K562 (cell line): ENCODE results near the gene MRPL32. TPM values are rescaled to one million over a fixed set of nuclear protein-coding genes. Genes with fewer than 3 reads are reported as not detected.
A peak's percentile ranks its signal among the peaks of the same experiment; 100 is the strongest.

Experiments used
- CSDE1 ChIP-seq, 2 experiments: fragments of 450-650 bp; IDR thresholded peaks; 2 replicates each; pipeline ENCODE4 v1.6.1; 2016; ENCODE audit warnings: mild to moderate bottlenecking in 1 of 2
- FOXK1 ChIP-seq: sonication (generic); formaldehyde crosslinking; IDR thresholded peaks from 2 replicates; pipeline ENCODE4 v1.8.0; 2022; ENCODE audit warnings: missing genetic modification reagents, mild to moderate bottlenecking, borderline replicate concordance
- FOXK2 ChIP-seq, 2 experiments: fragments of 450-650 bp; IDR thresholded peaks in 1 of 2; conservative IDR thresholded peaks in 1 of 2; 2 replicates each; pipeline ENCODE4 v1.6.1; 2016; ENCODE audit warnings: low read depth in 2 of 2, mild to moderate bottlenecking in 1 of 2
- FUS ChIP-seq: fragments of 200-400 bp; formaldehyde crosslinking; optimal IDR thresholded peaks from 2 replicates; pipeline ENCODE3; 2017; ENCODE audit warnings: low read depth, low read length
- HIVEP1 ChIP-seq: fragments of 250-450 bp; sonication (Bioruptor Pico); IDR thresholded peaks from 2 replicates; pipeline ENCODE4 v1.4.0; 2020; ENCODE audit warnings: mild to moderate bottlenecking
- HMGN3 ChIP-seq: IDR thresholded peaks from 2 replicates; pipeline ENCODE4 v1.6.1; 2011; ENCODE audit warnings: borderline replicate concordance, low read depth, mild to moderate bottlenecking, mixed read lengths, low read length; ENCODE audit not compliant: insufficient read length; ENCODE audit errors: extremely low read depth
- KAT8 ChIP-seq: fragments of 450-650 bp; IDR thresholded peaks from 2 replicates; pipeline ENCODE4 v1.6.1; 2016; ENCODE audit warnings: low read depth, mild to moderate bottlenecking
- MYC ChIP-seq, 2 experiments: fragments of 250-450 bp in 1 of 2; sonication (Bioruptor Pico) in 1 of 2; IDR thresholded peaks; 2 replicates each; pipeline versions ENCODE4 v1.5.1 to v1.6.1; 2012 to 2021; ENCODE audit warnings: low read depth in 2 of 2, borderline replicate concordance in 1 of 2, improper control_type of control experiment in 1 of 2, low read length in 1 of 2, mild to moderate bottlenecking in 1 of 2, moderate library complexity in 1 of 2
- NR2F6 ChIP-seq: fragments of 450-650 bp; formaldehyde crosslinking; IDR thresholded peaks from 2 replicates; pipeline ENCODE4 v1.4.0; 2020; ENCODE audit warnings: mild to moderate bottlenecking
- NR3C1 ChIP-seq: sonication (generic); formaldehyde crosslinking; IDR thresholded peaks from 2 replicates; pipeline ENCODE4 v1.8.1; 2022; ENCODE audit warnings: missing genetic modification reagents
- PHB ChIP-seq: fragments of 250-450 bp; sonication (Bioruptor Pico); IDR thresholded peaks from 2 replicates; pipeline ENCODE4 v1.5.0; 2021
- PKNOX1 ChIP-seq: fragments of 450-650 bp; IDR thresholded peaks from 2 replicates; pipeline ENCODE4 v1.6.1; 2016
- SREBF2 ChIP-seq: sonication (generic); formaldehyde crosslinking; IDR thresholded peaks from 2 replicates; pipeline ENCODE4 v1.4.0; 2020; ENCODE audit warnings: mild to moderate bottlenecking, missing genetic modification reagents
- STAT5A ChIP-seq: IDR thresholded peaks from 2 replicates; pipeline ENCODE4 v1.6.1; 2012; ENCODE audit warnings: low read length, inconsistent platforms, borderline replicate concordance
- ZBTB17 ChIP-seq: fragments of 450-650 bp; formaldehyde crosslinking; IDR thresholded peaks from 2 replicates; pipeline ENCODE4 v1.4.0; 2020; ENCODE audit warnings: mild to moderate bottlenecking
- ZNF174 ChIP-seq: fragments of 250-450 bp; sonication (Bioruptor Pico); IDR thresholded peaks from 2 replicates; pipeline ENCODE4 v1.4.0; 2020; ENCODE audit warnings: mild to moderate bottlenecking
- ZNF184 ChIP-seq: sonication (generic); formaldehyde crosslinking; IDR thresholded peaks from 2 replicates; pipeline ENCODE4 v1.5.0; 2020; ENCODE audit warnings: missing genetic modification reagents
- ZNF224 ChIP-seq: sonication (generic); formaldehyde crosslinking; IDR thresholded peaks from 2 replicates; pipeline ENCODE4 v1.8.0; 2022; ENCODE audit warnings: mild to moderate bottlenecking, missing genetic modification reagents
- ZNF408 ChIP-seq: fragments of 250-450 bp; sonication (Bioruptor Pico); IDR thresholded peaks from 2 replicates; pipeline ENCODE4 v1.4.0; 2020; ENCODE audit warnings: low read depth, mild to moderate bottlenecking, moderate library complexity
- ZNF785 ChIP-seq: fragments of 250-450 bp; sonication (Bioruptor Pico); IDR thresholded peaks from 2 replicates; pipeline ENCODE4 v1.4.0; 2020; ENCODE audit warnings: mild to moderate bottlenecking
- polyA plus RNA-seq, 8 experiments: library from polyadenylated mRNA; depleted of rRNA in 4 of 8; stranded (reverse) in 5 of 8; unstranded in 3 of 8; fragments of >200 nt; fragmentation: Nextera tagmentation in 2 of 8; fragmentation: Illumina TruSeq in 1 of 8; extraction: Ambion mirVana in 2 of 8; extraction: Trizol in 1 of 8; gene quantifications; 2 replicates each; pipeline versions ENCODE4 v1.2.1 to v1.2.3, GENCODE V29; 2011 to 2014; ENCODE audit warnings: inconsistent platforms in 1 of 8, missing spikeins in 1 of 8
- total RNA-seq, 7 experiments: library from RNA; depleted of rRNA in 6 of 7; stranded (reverse); fragments of >200 nt in 6 of 7; fragmentation: Illumina TruSeq in 2 of 7; extraction: Trizol in 2 of 7; gene quantifications; 2 replicates each; pipeline versions ENCODE4 v1.2.1 to v1.2.3, GENCODE V29; 2011 to 2021; ENCODE audit warnings: low replicate concordance in 1 of 7
- TF ChIP-seq, protein P1 (sequence below): fragments of 450-650 bp; formaldehyde crosslinking; IDR thresholded peaks from 2 replicates; pipeline ENCODE4 v1.4.0; 2022; ENCODE audit warnings: missing genetic modification characterization
- TF ChIP-seq, protein P2 (sequence below): fragments of 250-450 bp; sonication (Bioruptor Pico); IDR thresholded peaks from 2 replicates; pipeline ENCODE4 v1.8.0; 2021; ENCODE audit warnings: moderate library complexity, mild to moderate bottlenecking, inconsistent platforms

The MRPL32 gene
- total and polyA plus RNA-seq, 9 of the 15 experiments (the other 6 are each of a cell fraction or from before 2014, with no cell fraction given) = 75.5 to 351 (median 138) TPM

DNA sequence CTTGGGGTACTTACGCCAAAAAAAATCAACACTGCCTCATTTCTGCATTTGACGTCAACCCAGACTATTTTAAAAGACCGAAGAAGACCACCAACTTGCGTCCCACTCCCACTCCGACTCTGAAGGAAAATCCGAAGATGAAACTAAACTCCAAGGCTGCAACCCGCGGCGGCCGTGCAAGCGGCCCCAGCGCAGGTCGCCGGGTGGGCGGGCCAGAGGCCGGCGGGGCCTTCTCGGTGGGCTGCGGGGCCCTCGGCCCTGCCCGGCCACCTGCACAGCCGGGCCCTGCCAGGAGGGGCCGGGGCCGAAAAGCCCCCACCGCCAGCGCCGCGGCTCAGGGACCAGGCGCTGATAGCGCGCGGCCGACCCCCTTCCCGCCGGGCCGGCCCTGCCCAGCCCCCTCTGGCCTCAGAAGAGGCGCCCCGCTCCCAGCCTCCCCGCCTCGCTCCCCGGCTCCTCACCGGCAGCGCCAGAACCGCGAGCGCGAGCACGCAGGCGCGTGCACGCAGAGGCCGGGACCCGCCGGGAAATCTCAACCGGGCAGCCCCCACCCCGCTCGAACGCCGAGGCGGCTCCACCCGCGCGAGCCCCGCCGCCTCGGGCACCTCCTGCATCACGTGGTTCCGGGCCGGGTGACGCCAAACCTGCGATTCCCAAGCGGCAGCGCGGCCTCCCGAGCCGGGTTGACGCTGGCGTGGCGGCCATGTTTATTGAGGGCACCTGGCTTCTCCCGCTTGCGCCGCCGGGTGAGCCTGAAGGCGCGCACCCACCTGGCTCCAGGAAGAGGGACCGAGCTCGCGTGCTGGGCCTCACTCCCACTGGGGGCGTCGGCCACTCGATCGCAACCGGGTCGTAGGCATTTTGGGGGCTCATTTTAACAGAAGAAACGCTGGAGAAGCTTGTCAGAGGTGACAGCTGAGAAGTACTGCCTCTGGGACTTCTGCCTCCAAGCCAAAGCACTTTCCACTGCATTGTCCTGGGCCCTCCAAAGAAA is 20.4 kb upstream of the MRPL32 start, which contains the start of gene C7orf25 (continued):
- peak; percentile 80 for TF ChIP-seq FUS
- peak; percentile 55; the same call in 1 of the 2 replicates for TF ChIP-seq ZBTB17 (CRISPR knock-in tag)
- TF ChIP-seq CSDE1 (IDR thresholded peaks at IDR 0.05) = no peak
- TF ChIP-seq HIVEP1 (CRISPR knock-in tag) = no peak
- TF ChIP-seq SREBF2 (CRISPR knock-in tag) = no peak
- TF ChIP-seq NR3C1 (CRISPR knock-in tag) = no peak
- peak; percentile 75 for TF ChIP-seq HMGN3
- TF ChIP-seq, protein P1, sequence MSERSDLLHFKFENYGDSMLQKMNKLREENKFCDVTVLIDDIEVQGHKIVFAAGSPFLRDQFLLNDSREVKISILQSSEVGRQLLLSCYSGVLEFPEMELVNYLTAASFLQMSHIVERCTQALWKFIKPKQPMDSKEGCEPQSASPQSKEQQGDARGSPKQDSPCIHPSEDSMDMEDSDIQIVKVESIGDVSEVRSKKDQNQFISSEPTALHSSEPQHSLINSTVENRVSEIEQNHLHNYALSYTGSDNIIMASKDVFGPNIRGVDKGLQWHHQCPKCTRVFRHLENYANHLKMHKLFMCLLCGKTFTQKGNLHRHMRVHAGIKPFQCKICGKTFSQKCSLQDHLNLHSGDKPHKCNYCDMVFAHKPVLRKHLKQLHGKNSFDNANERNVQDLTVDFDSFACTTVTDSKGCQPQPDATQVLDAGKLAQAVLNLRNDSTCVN (CRISPR knock-in tag) = no peak
- peak; percentile 49 for TF ChIP-seq MYC (IDR thresholded peaks at IDR 0.05; ENCODE audit: low read depth, low read length)
- TF ChIP-seq MYC (CRISPR knock-in tag; IDR thresholded peaks at IDR 0.05; ENCODE audit: borderline replicate concordance, low read depth) = no peak
- TF ChIP-seq, protein P2, sequence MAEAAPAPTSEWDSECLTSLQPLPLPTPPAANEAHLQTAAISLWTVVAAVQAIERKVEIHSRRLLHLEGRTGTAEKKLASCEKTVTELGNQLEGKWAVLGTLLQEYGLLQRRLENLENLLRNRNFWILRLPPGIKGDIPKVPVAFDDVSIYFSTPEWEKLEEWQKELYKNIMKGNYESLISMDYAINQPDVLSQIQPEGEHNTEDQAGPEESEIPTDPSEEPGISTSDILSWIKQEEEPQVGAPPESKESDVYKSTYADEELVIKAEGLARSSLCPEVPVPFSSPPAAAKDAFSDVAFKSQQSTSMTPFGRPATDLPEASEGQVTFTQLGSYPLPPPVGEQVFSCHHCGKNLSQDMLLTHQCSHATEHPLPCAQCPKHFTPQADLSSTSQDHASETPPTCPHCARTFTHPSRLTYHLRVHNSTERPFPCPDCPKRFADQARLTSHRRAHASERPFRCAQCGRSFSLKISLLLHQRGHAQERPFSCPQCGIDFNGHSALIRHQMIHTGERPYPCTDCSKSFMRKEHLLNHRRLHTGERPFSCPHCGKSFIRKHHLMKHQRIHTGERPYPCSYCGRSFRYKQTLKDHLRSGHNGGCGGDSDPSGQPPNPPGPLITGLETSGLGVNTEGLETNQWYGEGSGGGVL (CRISPR knock-in tag) = no peak
- TF ChIP-seq ZNF184 (CRISPR knock-in tag) = no peak
- TF ChIP-seq PKNOX1 = no peak
- no peak for TF ChIP-seq STAT5A
- no peak for TF ChIP-seq ZNF408 (CRISPR knock-in tag)
- peak in 1 of 2 experiments; percentile 41; a peak in 1 of 4 replicates for TF ChIP-seq FOXK2 (conservative IDR thresholded peaks at IDR 0.05 in 1 of 2, IDR thresholded peaks at IDR 0.05 in 1 of 2; ENCODE audit: low read depth in 2 of 2)
- no peak for TF ChIP-seq FOXK1
- no peak for TF ChIP-seq KAT8
- TF ChIP-seq ZNF224 (CRISPR knock-in tag) = no peak
- TF ChIP-seq ZNF174 (CRISPR knock-in tag) = no peak
- TF ChIP-seq NR2F6 = no peak
- no peak for TF ChIP-seq PHB (CRISPR knock-in tag)
- TF ChIP-seq ZNF785 = no peak
